GM19438 (cell line): ENCODE measurements around the gene PDXP.

Source experiments
- ATAC-seq: cut with Tn5 transposase; IDR thresholded peaks from one replicate; pipeline ENCODE4 v1.9.1; 2021; ENCODE audit warnings: low read depth; ENCODE audit not compliant: unreplicated experiment

PDXP gene

GRCh38 chr22:37627545-37627944 is 31.0 kb upstream of the PDXP start:
- no peak for ATAC-seq

- ATAC-seq: no peak
These were observed 29.7 kb upstream of the PDXP start for GRCh38 chr22:37628830-37629229.

- ATAC-seq: no peak
These were observed 28.6 kb upstream of the PDXP start for GRCh38 chr22:37629928-37630327.

GRCh38 chr22:37630839-37631435 is 27.6 kb upstream of the PDXP start:
- no peak for ATAC-seq

- no peak for ATAC-seq
These were observed 26.9 kb upstream of the PDXP start for GRCh38 chr22:37631448-37632173.

GRCh38 chr22:37632174-37633088 is 26.1 kb upstream of the PDXP start:
- ATAC-seq: no peak

GRCh38 chr22:37633089-37633624 is 25.4 kb upstream of the PDXP start:
- peak; percentile 55 for ATAC-seq

- peak; percentile 46 for ATAC-seq
These were observed 24.7 kb upstream of the PDXP start for GRCh38 chr22:37633625-37634416.

GRCh38 chr22:37634417-37634924 is 24.1 kb upstream of the PDXP start:
- ATAC-seq: no peak

- ATAC-seq: no peak
These were observed 23.4 kb upstream of the PDXP start for GRCh38 chr22:37635157-37635556.

- ATAC-seq: no peak
These were observed 22.2 kb upstream of the PDXP start for GRCh38 chr22:37636186-37636948.

GRCh38 chr22:37636949-37637273 is 21.6 kb upstream of the PDXP start:
- ATAC-seq: no peak

GRCh38 chr22:37638391-37639069 is 20.0 kb upstream of the PDXP start:
- ATAC-seq: no peak

- no peak for ATAC-seq
These were observed 19.3 kb upstream of the PDXP start, which contains the start of gene SH3BP1 for GRCh38 chr22:37639070-37639760. Gene SH3BP1, plus strand, starts transcription at chr22:37639669. Its CDS starts 119 bp downstream, at chr22:37639788.

- ATAC-seq: no peak
These were observed 18.5 kb upstream of the PDXP start for GRCh38 chr22:37639771-37640590.

- no peak for ATAC-seq
These were observed 17.6 kb upstream of the PDXP start for GRCh38 chr22:37640591-37641560.
